H1 (cell line): ENCODE measurements around the gene SPTBN4. TPM values are rescaled to one million over a fixed set of nuclear protein-coding genes. Genes with fewer than 3 reads are reported as not detected.
A peak's percentile ranks its signal among the peaks of the same experiment; 100 is the strongest.

ENCODE experiments used
- CTCF ChIA-PET: fragments of 300-600 bp; sonication (Branson Sonifier 250); formaldehyde crosslinking; loops from one replicate; lab custom pipeline; 2021; ENCODE audit not compliant: partially characterized antibody; lab: Charles Lee
- POLR2A ChIA-PET: fragments of 300-600 bp; sonication (Branson Sonifier 250); formaldehyde crosslinking; loops from one replicate; lab custom pipeline; 2021; ENCODE audit warnings: inconsistent platforms; ENCODE audit not compliant: partially characterized antibody; lab: Charles Lee
- DNase-seq, 2 experiments: peaks; one replicate each; pipeline versions ENCODE4 v3.0.0 to v3.0.0-alpha.2; 2010 to 2022; ENCODE audit warnings: low spot score in 2 of 2, low read depth in 1 of 2, mixed read lengths in 1 of 2
- FAIRE-seq: peaks from 2 replicates; lab custom pipeline; 2011; peaks lifted over from hg19 to GRCh38; lab: Jason Lieb, UNC
- H2AFZ ChIP-seq: 2 replicates; pipeline ENCODE4 v1.8.1; 2012; ENCODE audit warnings: low read length, inconsistent platforms
- H2AK5ac ChIP-seq: 2 replicates; pipeline ENCODE4 v1.6.1; 2013; ENCODE audit warnings: low read depth, low read length
- H2BK120ac ChIP-seq: replicated peaks from 2 replicates; pipeline ENCODE3; 2013; ENCODE audit warnings: low read depth, low read length, inconsistent platforms
- H2BK12ac ChIP-seq: 2 replicates; pipeline ENCODE4 v1.6.1; 2013; ENCODE audit warnings: low read depth, low read length
- H2BK15ac ChIP-seq: 2 replicates; pipeline ENCODE4 v1.6.1; 2013; ENCODE audit warnings: low read length
- H2BK20ac ChIP-seq: 2 replicates; pipeline ENCODE4 v1.6.1; 2013; ENCODE audit warnings: low read length
- H2BK5ac ChIP-seq: 2 replicates; pipeline ENCODE4 v1.6.1; 2013; ENCODE audit warnings: low read depth, low read length
- H3K14ac ChIP-seq: 2 replicates; pipeline ENCODE4 v1.6.1; 2013; ENCODE audit warnings: inconsistent platforms; ENCODE audit not compliant: insufficient read length
- H3K18ac ChIP-seq: 2 replicates; pipeline ENCODE4 v1.6.1; 2013; ENCODE audit warnings: low read length; ENCODE audit errors: extremely low read depth
- H3K23ac ChIP-seq: 2 replicates; pipeline ENCODE4 v1.6.1; 2013; ENCODE audit warnings: inconsistent platforms; ENCODE audit not compliant: insufficient read length
- H3K23me2 ChIP-seq: 2 replicates; pipeline ENCODE4 v1.6.1; 2013; ENCODE audit warnings: low read depth, low read length
- H3K27ac ChIP-seq: 2 replicates; pipeline ENCODE4 v1.6.1; 2011; ENCODE audit warnings: low read depth, low read length, inconsistent platforms
- H3K27me3 ChIP-seq, 4 experiments: replicated peaks in 1 of 4; 1 replicate in 1 of 4; 2 replicates in 3 of 4; pipeline versions ENCODE4 v1.6.1 to v1.8.1; 2011 to 2013; ENCODE audit warnings: low read length in 3 of 4, mild to moderate bottlenecking in 3 of 4, inconsistent platforms in 2 of 4, mixed read lengths in 2 of 4, moderate library complexity in 1 of 4; ENCODE audit not compliant: control insufficient read depth in 3 of 4, insufficient read depth in 3 of 4; ENCODE audit errors: extremely low read depth in 1 of 4
- H3K36me3 ChIP-seq, 4 experiments: 2 replicates each; pipeline versions ENCODE4 v1.6.1 to v1.8.1; 2011 to 2013; ENCODE audit warnings: mild to moderate bottlenecking in 4 of 4, low read length in 3 of 4, moderate library complexity in 2 of 4, control low read depth in 1 of 4, inconsistent platforms in 1 of 4; ENCODE audit not compliant: insufficient read depth in 4 of 4, control insufficient read depth in 2 of 4
- H3K4ac ChIP-seq: replicated peaks from 2 replicates; pipeline ENCODE3; 2013; ENCODE audit warnings: low read length, low read depth, mixed read lengths, inconsistent platforms; ENCODE audit not compliant: insufficient read length
- H3K4me1 ChIP-seq, 4 experiments: replicated peaks in 1 of 4; 1 replicate in 1 of 4; 2 replicates in 3 of 4; pipeline versions ENCODE4 v1.6.1 to v1.8.1; 2011 to 2013; ENCODE audit warnings: low read length in 3 of 4, inconsistent platforms in 2 of 4, mixed read lengths in 1 of 4; ENCODE audit not compliant: insufficient read depth in 4 of 4, control insufficient read depth in 3 of 4
- H3K4me2 ChIP-seq, 2 experiments: 2 replicates each; pipeline versions ENCODE4 v1.6.1 to v1.8.1; 2011 to 2013; ENCODE audit warnings: low read depth in 2 of 2, low read length in 2 of 2, control low read depth in 1 of 2, inconsistent platforms in 1 of 2, mild to moderate bottlenecking in 1 of 2; ENCODE audit not compliant: insufficient read depth in 1 of 2
- H3K4me3 ChIP-seq, 4 experiments: fragments of 200-600, 300-600 bp in 1 of 4; sonication (generic), shearing (Covaris generic), sonication (Bioruptor Twin) in 1 of 4; 2 replicates each; pipeline versions ENCODE4 v1.5.1 to v1.8.1; 2011 to 2016; ENCODE audit warnings: low read length in 4 of 4, low read depth in 3 of 4, control low read depth in 2 of 4, inconsistent platforms in 2 of 4, mild to moderate bottlenecking in 2 of 4, mixed read lengths in 1 of 4, moderate library complexity in 1 of 4; ENCODE audit not compliant: insufficient read depth in 2 of 4; ENCODE audit errors: extremely low read depth in 1 of 4
- H3K56ac ChIP-seq: replicated peaks from 2 replicates; pipeline ENCODE3; 2013; ENCODE audit warnings: low read depth, mild to moderate bottlenecking, mixed read lengths, low read length, inconsistent platforms; ENCODE audit not compliant: insufficient read length
- H3K79me1 ChIP-seq: 2 replicates; pipeline ENCODE4 v1.6.1; 2013; ENCODE audit warnings: low read depth, low read length, control low read depth
- H3K79me2 ChIP-seq, 2 experiments: 2 replicates each; pipeline versions ENCODE4 v1.6.1 to v1.8.1; 2012 to 2013; ENCODE audit warnings: low read length in 2 of 2, mild to moderate bottlenecking in 2 of 2, inconsistent platforms in 1 of 2; ENCODE audit not compliant: insufficient read depth in 2 of 2, control insufficient read depth in 1 of 2
- H3K9ac ChIP-seq, 4 experiments: replicated peaks in 1 of 4; 1 replicate in 1 of 4; 2 replicates in 3 of 4; pipeline versions ENCODE4 v1.6.1 to v1.8.1; 2011 to 2013; ENCODE audit warnings: low read depth in 3 of 4, low read length in 3 of 4, control low read depth in 2 of 4, mild to moderate bottlenecking in 2 of 4, moderate library complexity in 2 of 4, inconsistent platforms in 1 of 4; ENCODE audit errors: extremely low read depth in 1 of 4
- H3K9me3 ChIP-seq, 2 experiments: 2 replicates each; pipeline versions ENCODE4 v1.6.1 to v1.8.1; 2012 to 2013; ENCODE audit warnings: mild to moderate bottlenecking in 2 of 2, moderate library complexity in 2 of 2, control low read depth in 1 of 2, inconsistent platforms in 1 of 2, low read depth in 1 of 2, low read length in 1 of 2, mixed read lengths in 1 of 2; ENCODE audit not compliant: insufficient read depth in 2 of 2
- H4K20me1 ChIP-seq, 2 experiments: replicated peaks in 1 of 2; 2 replicates each; pipeline versions ENCODE3 to v1.8.1; 2011 to 2013; ENCODE audit warnings: inconsistent platforms in 2 of 2, low read length in 2 of 2, mild to moderate bottlenecking in 1 of 2; ENCODE audit not compliant: insufficient read depth in 2 of 2, control insufficient read depth in 1 of 2
- H4K5ac ChIP-seq: 2 replicates; pipeline ENCODE4 v1.6.1; 2013; ENCODE audit warnings: low read length, low read depth, mixed read lengths, inconsistent platforms; ENCODE audit not compliant: insufficient read length
- H4K8ac ChIP-seq: 2 replicates; pipeline ENCODE4 v1.8.0; 2013; ENCODE audit warnings: mild to moderate bottlenecking, moderate library complexity, low read length, inconsistent platforms; ENCODE audit not compliant: insufficient read depth; ENCODE audit errors: extremely low read depth
- H4K91ac ChIP-seq: replicated peaks from 2 replicates; pipeline ENCODE3; 2013; ENCODE audit warnings: low read length, mixed read lengths, inconsistent platforms; ENCODE audit not compliant: insufficient read length
- CEBPB ChIP-seq: IDR thresholded peaks from 2 replicates; pipeline ENCODE4 v1.6.1; 2012; ENCODE audit warnings: low read depth, low read length
- KDM1A ChIP-seq: fragments of 200-600, 300-600 bp; sonication (generic); IDR thresholded peaks from 2 replicates; pipeline ENCODE4 v1.7.1; 2016; ENCODE audit warnings: mild to moderate bottlenecking, low read length, borderline replicate concordance
- KDM4A ChIP-seq: IDR thresholded peaks from one replicate; pipeline ENCODE4 v1.7.1; 2012; ENCODE audit warnings: low read depth, mild to moderate bottlenecking, moderate library complexity, low read length, inconsistent platforms; ENCODE audit not compliant: severe bottlenecking
- WGBS, 2 experiments: shearing (Covaris generic) in 1 of 2; methylation state at CpG; one replicate each; pipeline versions ENCODE4 v1.1.6 to v1.1.7; 2013 to 2015; ENCODE audit warnings: low lambda C conversion rate in 2 of 2, mixed read lengths in 2 of 2, inconsistent platforms in 1 of 2, low coverage in 1 of 2, missing lambda C conversion rate in 1 of 2; ENCODE audit not compliant: insufficient replicate concordance in 2 of 2, insufficient coverage in 1 of 2, insufficient read length in 1 of 2; ENCODE audit errors: extremely low coverage in 1 of 2, missing lambda C conversion rate in 1 of 2; 5-methylcytosine and 5-hydroxymethylcytosine counted together
- polyA plus RNA-seq, 7 experiments: library from polyadenylated mRNA; depleted of rRNA in 3 of 7; stranded (reverse) in 5 of 7; unstranded in 2 of 7; fragments of >200 nt in 5 of 7; fragments of 200-250 nt in 2 of 7; gene quantifications; 1 replicate in 5 of 7; 2 replicates in 1 of 7; 4 replicates in 1 of 7; pipeline versions ENCODE4 v1.2.1 to v1.2.3, GENCODE V29; 2011 to 2013; ENCODE audit warnings: missing spikeins in 2 of 7, mixed read lengths in 2 of 7
- total RNA-seq: library from RNA; stranded (reverse); fragmentation: NEBNext Ultra II Directional; extraction: Animal tissue kit (Norgen Biotek cat#: 25700); gene quantifications from 2 replicates; pipeline ENCODE4 v1.2.1, GENCODE V29; 2021

SPTBN4 gene
- total and polyA plus RNA-seq, 2 of the 8 experiments (the other 6 are each of a cell fraction or from before 2014, with no cell fraction given), result 1.9 to 3.0 TPM

GRCh38 chr19:40419780-40420179 lies 47.0 kb upstream of the SPTBN4 start:
- POLR2A ChIA-PET, result interaction anchor here (0.6 to 3.3 kb wide), 10 partner anchors 9 to 45 kb away, joined by 3 to 18 read pairs (median 6); partner anchors contain the start of genes BLVRB and SERTAD3
- Histone ChIP-seq H3K36me3 (peaks cover 0 to 2% (median 0%) of the 10 kb centered on the region in 4 experiments; a peak in 2 of 8 replicates), H4K8ac (no peak overlapping the region), H3K4me1 (peaks cover 4 to 9% (median 6%) of the 10 kb centered on the region in 4 experiments; a peak in 5 of 7 replicates), H3K9ac (no peak overlapping the region), H3K4me3 (no peak overlapping the region), H3K79me1 (no peaks in the 10 kb centered on the region; the same call in 1 of the 2 replicates), H2BK120ac (no peak overlapping the region), H2BK12ac (no peak overlapping the region), H3K27ac (no peak overlapping the region), H2BK20ac (0 out of 2 replicates have a peak overlapping the region, but pooled peaks have one; percentile 18), H2AFZ (no peak overlapping the region), H4K5ac (no peak overlapping the region), H3K56ac (no peak overlapping the region), H3K4me2 (no peak overlapping the region), H4K20me1 (no peaks in the 10 kb centered on the region), H3K9me3 (no peaks in the 10 kb centered on the region), H3K23ac (no peak overlapping the region), H4K91ac (no peak overlapping the region), H3K14ac (no peak overlapping the region), H2BK5ac (no peak overlapping the region), H2BK15ac (0 out of 2 replicates have a peak overlapping the region, but pooled peaks have one; percentile 46), H2AK5ac (0 out of 2 replicates have a peak overlapping the region, but pooled peaks have one; percentile 82), H3K4ac (no peak overlapping the region), H3K27me3 (no peaks in the 10 kb centered on the region; a peak in 1 of 7 replicates), H3K23me2 (peaks cover 6% of the 10 kb centered on the region; the same call in 1 of the 2 replicates), H3K18ac (no peak overlapping the region), H3K79me2 (no peaks in the 10 kb centered on the region)
- 91% methylated on average over 5 of the region's 5 CpGs; no CpG with 5 or more reads in 1 of the 2 experiments for WGBS, 2 experiments
- CTCF ChIA-PET, result interaction anchor here (0.8 to 4.4 kb wide), 18 partner anchors 7 to 103 kb away, joined by 3 to 41 read pairs (median 9); partner anchors contain the start of genes BLVRB, PRX, SERTAD3 and SPTBN4
- TF ChIP-seq KDM1A (peak; percentile 46; the same call in 1 of the 2 replicates), KDM4A (no peak), CEBPB (no peak)
- FAIRE-seq (no peak), DNase-seq (no peak)
